ENCODE data around the gene NPRL2. TPM values are rescaled to one million over a fixed set of nuclear protein-coding genes. Genes with fewer than 3 reads are reported as not detected.

NPRL2 gene
- total and polyA plus RNA-seq, 9 of the 15 experiments (the other 6 are each of a cell fraction or from before 2014, with no cell fraction given), result 17.4 to 40.4 (median 24.4) TPM

DNA sequence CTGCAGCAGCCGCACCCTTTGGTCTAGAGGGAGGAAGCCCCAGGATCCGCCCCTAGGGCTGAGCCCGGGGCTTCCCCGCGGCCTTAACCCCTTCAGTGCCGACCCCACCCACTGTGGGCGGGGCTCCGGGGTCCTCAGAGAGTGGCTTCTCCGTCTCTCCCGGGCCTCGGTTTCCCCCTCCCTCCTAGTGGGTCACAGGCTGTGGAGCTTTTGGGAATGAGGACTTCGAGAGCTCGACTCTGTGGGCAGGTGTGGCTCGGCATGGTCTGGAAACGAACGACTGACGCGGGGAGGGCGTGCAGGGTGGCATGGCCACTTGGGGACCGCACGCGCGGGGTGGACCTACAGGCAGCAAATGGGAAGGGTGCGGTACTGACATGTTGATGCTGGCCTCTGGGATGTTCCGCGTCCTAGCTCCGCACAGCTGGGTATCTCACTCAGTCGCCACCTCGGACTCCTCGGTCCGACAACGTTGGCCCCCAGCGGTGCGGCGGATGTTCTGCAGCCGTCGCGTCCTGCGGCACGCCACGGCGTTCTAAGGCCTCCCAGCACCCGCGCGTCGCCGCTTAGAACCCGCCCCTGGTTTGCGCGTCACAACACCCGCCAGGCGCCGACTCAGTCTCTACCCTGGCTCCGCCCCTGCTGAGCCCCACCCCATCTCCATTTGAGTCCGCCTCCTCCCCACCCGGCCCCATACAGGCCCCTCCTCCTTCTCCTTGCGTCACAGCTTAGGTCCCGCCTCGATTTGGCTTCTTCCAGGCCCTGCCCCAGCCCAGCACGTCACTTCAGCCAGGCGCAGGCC, 51.5 kb downstream of the NPRL2 start, which contains the start of the genes HYAL3 and NAA80 (continued):
- TF ChIP-seq RBM25 (IDR thresholded peaks at IDR 0.05; ENCODE audit: low read depth, low read length, severe bottlenecking) (no peak), ZNF431 (CRISPR knock-in tag; IDR thresholded peaks at IDR 0.05) (no peak), CHD4 (IDR thresholded peaks at IDR 0.05; ENCODE audit: insufficient read depth, insufficient replicate concordance, low read depth, low read length, poor library complexity, severe bottlenecking) (no peak), CXXC5 (CRISPR knock-in tag; IDR thresholded peaks at IDR 0.05) (peak; percentile 88; the same call in 1 of the 2 replicates), JUNB (CRISPR knock-in tag; conservative IDR thresholded peaks at IDR 0.05) (no peak), FOS (IDR thresholded peaks at IDR 0.05; ENCODE audit: extremely low read depth, insufficient read length) (no peak), SUPT5H (IDR thresholded peaks at IDR 0.05) (peak; percentile 60), ZNF224 (CRISPR knock-in tag; IDR thresholded peaks at IDR 0.05) (no peak), MEIS2 (IDR thresholded peaks at IDR 0.05; ENCODE audit: partially characterized antibody) (no peak), ZNF778 (CRISPR knock-in tag; IDR thresholded peaks at IDR 0.05) (no peak), TOE1 (IDR thresholded peaks at IDR 0.05; ENCODE audit: borderline replicate concordance) (0 out of 2 replicates have a peak, but pooled peaks have one; percentile 40), TOE1 (CRISPR knock-in tag; IDR thresholded peaks at IDR 0.05; ENCODE audit: borderline replicate concordance, low read depth) (no peak), L3MBTL2 (IDR thresholded peaks at IDR 0.05) (peak; percentile 42; the same call in 1 of the 2 replicates), KDM5B (IDR thresholded peaks at IDR 0.05; ENCODE audit: insufficient replicate concordance, low read depth, low read length) (peak; percentile 83), ZNF24 (IDR thresholded peaks at IDR 0.05) (peak; percentile 58; the same call in 1 of the 2 replicates), CCAR2 (IDR thresholded peaks at IDR 0.05; ENCODE audit: low read depth, low read length) (no peak), KDM1A (IDR thresholded peaks at IDR 0.05) (no peak)
- TF ChIP-seq, protein P1, sequence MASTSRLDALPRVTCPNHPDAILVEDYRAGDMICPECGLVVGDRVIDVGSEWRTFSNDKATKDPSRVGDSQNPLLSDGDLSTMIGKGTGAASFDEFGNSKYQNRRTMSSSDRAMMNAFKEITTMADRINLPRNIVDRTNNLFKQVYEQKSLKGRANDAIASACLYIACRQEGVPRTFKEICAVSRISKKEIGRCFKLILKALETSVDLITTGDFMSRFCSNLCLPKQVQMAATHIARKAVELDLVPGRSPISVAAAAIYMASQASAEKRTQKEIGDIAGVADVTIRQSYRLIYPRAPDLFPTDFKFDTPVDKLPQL (IDR thresholded peaks at IDR 0.05; ENCODE audit: extremely low read depth, insufficient read length), result no peak
- TF ChIP-seq, protein P2, sequence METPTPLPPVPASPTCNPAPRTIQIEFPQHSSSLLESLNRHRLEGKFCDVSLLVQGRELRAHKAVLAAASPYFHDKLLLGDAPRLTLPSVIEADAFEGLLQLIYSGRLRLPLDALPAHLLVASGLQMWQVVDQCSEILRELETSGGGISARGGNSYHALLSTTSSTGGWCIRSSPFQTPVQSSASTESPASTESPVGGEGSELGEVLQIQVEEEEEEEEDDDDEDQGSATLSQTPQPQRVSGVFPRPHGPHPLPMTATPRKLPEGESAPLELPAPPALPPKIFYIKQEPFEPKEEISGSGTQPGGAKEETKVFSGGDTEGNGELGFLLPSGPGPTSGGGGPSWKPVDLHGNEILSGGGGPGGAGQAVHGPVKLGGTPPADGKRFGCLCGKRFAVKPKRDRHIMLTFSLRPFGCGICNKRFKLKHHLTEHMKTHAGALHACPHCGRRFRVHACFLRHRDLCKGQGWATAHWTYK (CRISPR knock-in tag; IDR thresholded peaks at IDR 0.05), result peak; percentile 62
- TF ChIP-seq, protein P3, sequence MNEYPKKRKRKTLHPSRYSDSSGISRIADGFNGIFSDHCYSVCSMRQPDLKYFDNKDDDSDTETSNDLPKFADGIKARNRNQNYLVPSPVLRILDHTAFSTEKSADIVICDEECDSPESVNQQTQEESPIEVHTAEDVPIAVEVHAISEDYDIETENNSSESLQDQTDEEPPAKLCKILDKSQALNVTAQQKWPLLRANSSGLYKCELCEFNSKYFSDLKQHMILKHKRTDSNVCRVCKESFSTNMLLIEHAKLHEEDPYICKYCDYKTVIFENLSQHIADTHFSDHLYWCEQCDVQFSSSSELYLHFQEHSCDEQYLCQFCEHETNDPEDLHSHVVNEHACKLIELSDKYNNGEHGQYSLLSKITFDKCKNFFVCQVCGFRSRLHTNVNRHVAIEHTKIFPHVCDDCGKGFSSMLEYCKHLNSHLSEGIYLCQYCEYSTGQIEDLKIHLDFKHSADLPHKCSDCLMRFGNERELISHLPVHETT (CRISPR knock-in tag; conservative IDR thresholded peaks at IDR 0.05 in 1 of 2, IDR thresholded peaks at IDR 0.05 in 1 of 2), result no peak; a peak in 1 of 4 replicates
- TF ChIP-seq, protein P4, sequence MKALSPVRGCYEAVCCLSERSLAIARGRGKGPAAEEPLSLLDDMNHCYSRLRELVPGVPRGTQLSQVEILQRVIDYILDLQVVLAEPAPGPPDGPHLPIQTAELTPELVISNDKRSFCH (CRISPR knock-in tag; IDR thresholded peaks at IDR 0.05), result no peak
- TF ChIP-seq, protein P4 (tag; IDR thresholded peaks at IDR 0.05), result no peak; the same call in 1 of the 2 replicates
- TF ChIP-seq, protein P5, sequence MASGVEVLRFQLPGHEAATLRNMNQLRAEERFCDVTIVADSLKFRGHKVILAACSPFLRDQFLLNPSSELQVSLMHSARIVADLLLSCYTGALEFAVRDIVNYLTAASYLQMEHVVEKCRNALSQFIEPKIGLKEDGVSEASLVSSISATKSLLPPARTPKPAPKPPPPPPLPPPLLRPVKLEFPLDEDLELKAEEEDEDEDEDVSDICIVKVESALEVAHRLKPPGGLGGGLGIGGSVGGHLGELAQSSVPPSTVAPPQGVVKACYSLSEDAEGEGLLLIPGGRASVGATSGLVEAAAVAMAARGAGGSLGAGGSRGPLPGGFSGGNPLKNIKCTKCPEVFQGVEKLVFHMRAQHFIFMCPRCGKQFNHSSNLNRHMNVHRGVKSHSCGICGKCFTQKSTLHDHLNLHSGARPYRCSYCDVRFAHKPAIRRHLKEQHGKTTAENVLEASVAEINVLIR (CRISPR knock-in tag; IDR thresholded peaks at IDR 0.05), result peak; percentile 64; the same call in 1 of the 2 replicates

All from K562 (cell line).